Measurements from ENCODE around the gene SEMA3B. TPM values are rescaled to one million over a fixed set of nuclear protein-coding genes. Genes with fewer than 3 reads are reported as not detected.

SEMA3B gene
- total and polyA plus RNA-seq, 9 of the 15 experiments (the other 6 are each of a cell fraction or from before 2014, with no cell fraction given) = 0.03 to 1.8 (median 0.55) TPM; not detected in 1

GRCh38 chr3:50254577-50255250, 14.2 kb upstream of the SEMA3B start:
- ChIA-PET POLR2A (interaction anchor here (0.6 kb wide), 1 partner anchor 13 kb away, joined by 4 read pairs; no protein-coding TSS in a partner anchor), CTCF (ENCODE audit: low intra/inter-chr PET ratio) (no interaction called here)
- Histone ChIP-seq H2AFZ (ENCODE audit: low read depth, low read length) (no peak overlapping the region), H3K4me3 (no peak overlapping the region), H3K9me1 (ENCODE audit: control insufficient read depth, insufficient read depth, low read length) (no peaks in the 10 kb centered on the region), H3K9ac (ENCODE audit: insufficient read depth in 1 of 2, low read depth in 2 of 2, low read length in 2 of 2) (peak overlapping the region in 1 of 2 experiments; percentile 17; a peak in 2 of 4 replicates), H3K79me2 (ENCODE audit: control insufficient read depth, insufficient read depth, low read length) (no peaks in the 10 kb centered on the region; the same call in 1 of the 3 replicates), H3K36me3 (ENCODE audit: control insufficient read depth, insufficient read depth, low read length) (peaks cover 30% of the 10 kb centered on the region; the same call in 2 of the 3 replicates), H3K27me3 (ENCODE audit: control insufficient read depth in 2 of 2, insufficient read depth in 2 of 2, low read length in 2 of 2) (no peaks in the 10 kb centered on the region), H4K20me1 (replicated peaks; ENCODE audit: control insufficient read depth, insufficient read depth, low read length) (no peaks in the 10 kb centered on the region), H3K27ac (ENCODE audit: extremely low read depth, low read depth, low read length) (no peak overlapping the region), H3K9me3 (replicated peaks; ENCODE audit: control insufficient read depth, insufficient read depth, low read depth, low read length) (peaks cover 4% of the 10 kb centered on the region; the same call in 1 of the 2 replicates), H3K4me1 (replicated peaks in 1 of 2; ENCODE audit: control insufficient read depth in 2 of 2, insufficient read depth in 2 of 2, low read length in 2 of 2) (peaks cover 0 to 25% of the 10 kb centered on the region in 2 experiments; a peak in 2 of 5 replicates), H3K4me2 (ENCODE audit: insufficient read depth, low read length) (no peak overlapping the region)
- WGBS (ENCODE audit: insufficient coverage, low coverage, missing lambda C conversion rate) = 76% methylated on average over 5 of the region's 8 CpGs
- intact Hi-C loops (cut with micrococcal nuclease) (no loop called here), in situ Hi-C loops (cut with MboI) (no loop called here)
- DNase-seq (ENCODE audit: extremely low read depth in 1 of 4, low spot score in 3 of 4) = no peak
- TF ChIP-seq CREB1 (IDR thresholded peaks at IDR 0.05) (peak; percentile 45), CREB1 (CRISPR knock-in tag; IDR thresholded peaks at IDR 0.05) (no peak), FOXJ3 (CRISPR knock-in tag; IDR thresholded peaks at IDR 0.05) (no peak), CREM (IDR thresholded peaks at IDR 0.05; ENCODE audit: low read depth) (peak; percentile 55; the same call in 1 of the 2 replicates), GABPB1 (CRISPR knock-in tag; IDR thresholded peaks at IDR 0.05) (0 out of 2 replicates have a peak, but pooled peaks have one; percentile 27), MEIS2 (IDR thresholded peaks at IDR 0.05; ENCODE audit: partially characterized antibody) (no peak), GMEB1 (CRISPR knock-in tag; IDR thresholded peaks at IDR 0.05) (no peak), SPI1 (IDR thresholded peaks at IDR 0.05; ENCODE audit: borderline replicate concordance, low read depth, low read length) (peak; percentile 67)
- no peak for ATAC-seq
- BruUV-seq (replicated peaks) = no TSS peak
- FAIRE-seq = no peak
